K562 (cell line): ENCODE data around the gene LAMA1. TPM values are rescaled to one million over a fixed set of nuclear protein-coding genes. Genes with fewer than 3 reads are reported as not detected.

Experiments used
- ATAC-seq: fragments of 200-7000 bp; cut with Tn5 transposase; 3 replicates; pipeline ENCODE4 v1.9.1; 2020; ENCODE audit warnings: moderate library complexity
- BruUV-seq: library from RNA; stranded (reverse); fragments of 400-500 nt; replicated peaks from 2 replicates; lab custom pipeline; 2021; lab: Mats Ljungman, UMichigan
- CTCF ChIA-PET: fragments of 300-600 bp; formaldehyde crosslinking; extraction: SDS; loops from one replicate; lab custom pipeline; 2021; ENCODE audit warnings: low intra/inter-chr PET ratio; lab: Yijun Ruan, JAX
- POLR2A ChIA-PET: fragments of 300-600, 350-650 bp; sonication (Branson Sonifier 250); formaldehyde crosslinking; extraction: SDS; loops from one replicate; lab custom pipeline; 2021; ENCODE audit warnings: antibody characterized with exemption, inconsistent platforms; lab: Yijun Ruan, JAX
- DNase-seq, 4 experiments: peaks; one replicate each; pipeline versions ENCODE4 v3.0.0 to v3.0.0-alpha.2; 2011 to 2018; ENCODE audit warnings: low spot score in 3 of 4, mixed read lengths in 3 of 4; ENCODE audit errors: extremely low read depth in 1 of 4
- FAIRE-seq: peaks from 2 replicates; lab custom pipeline; 2011; peaks lifted over from hg19 to GRCh38; lab: Jason Lieb, UNC
- H2AFZ ChIP-seq: 2 replicates; pipeline ENCODE4 v1.6.0; 2011; ENCODE audit warnings: low read depth, low read length, control low read depth, inconsistent platforms
- H3K27ac ChIP-seq: fragments of 200-600 bp; 3 replicates; pipeline ENCODE4 v1.8.0; 2011; ENCODE audit warnings: low read depth, mild to moderate bottlenecking, control low read depth, inconsistent platforms, low read length, moderate library complexity, mixed read lengths; ENCODE audit errors: extremely low read depth
- H3K27me3 ChIP-seq, 2 experiments: fragments of 300-600 bp in 1 of 2; 2 replicates in 1 of 2; 3 replicates in 1 of 2; pipeline versions ENCODE4 v1.6.0 to v1.8.0; 2011; ENCODE audit warnings: inconsistent platforms in 2 of 2, low read length in 2 of 2, mild to moderate bottlenecking in 1 of 2, mixed read lengths in 1 of 2, moderate library complexity in 1 of 2; ENCODE audit not compliant: control insufficient read depth in 2 of 2, insufficient read depth in 2 of 2
- H3K36me3 ChIP-seq: fragments of 300-600 bp; 3 replicates; pipeline ENCODE4 v1.8.0; 2011; ENCODE audit warnings: mild to moderate bottlenecking, low read length, inconsistent platforms; ENCODE audit not compliant: control insufficient read depth, insufficient read depth
- H3K4me1 ChIP-seq, 2 experiments: fragments of 200-600 bp in 1 of 2; replicated peaks in 1 of 2; 2 replicates in 1 of 2; 3 replicates in 1 of 2; pipeline versions ENCODE4 v1.5.1 to v1.8.0; 2011; ENCODE audit warnings: inconsistent platforms in 2 of 2, low read length in 2 of 2, mild to moderate bottlenecking in 1 of 2, mixed read lengths in 1 of 2, moderate library complexity in 1 of 2; ENCODE audit not compliant: control insufficient read depth in 2 of 2, insufficient read depth in 2 of 2
- H3K4me2 ChIP-seq: 2 replicates; pipeline ENCODE4 v1.6.1; 2011; ENCODE audit warnings: low read length, control low read depth, inconsistent platforms, mixed read lengths; ENCODE audit not compliant: insufficient read depth
- H3K4me3 ChIP-seq: fragments of 200-600 bp; sonication (generic), shearing (Covaris generic); 2 replicates; pipeline ENCODE4 v1.5.1; 2016; ENCODE audit warnings: control low read depth, inconsistent platforms
- H3K79me2 ChIP-seq: fragments of 200-600 bp; 3 replicates; pipeline ENCODE4 v1.8.0; 2011; ENCODE audit warnings: low read length, inconsistent platforms; ENCODE audit not compliant: control insufficient read depth, insufficient read depth
- H3K9ac ChIP-seq, 2 experiments: 2 replicates each; pipeline versions ENCODE4 v1.6.0 to v1.6.1; 2011; ENCODE audit warnings: low read depth in 2 of 2, low read length in 2 of 2, control low read depth in 1 of 2, inconsistent platforms in 1 of 2, mild to moderate bottlenecking in 1 of 2, mixed read lengths in 1 of 2; ENCODE audit not compliant: insufficient read depth in 1 of 2
- H3K9me1 ChIP-seq: one replicate; pipeline ENCODE4 v1.6.0; 2011; ENCODE audit warnings: inconsistent platforms, mild to moderate bottlenecking, low read length, moderate library complexity; ENCODE audit not compliant: control insufficient read depth, insufficient read depth
- H3K9me3 ChIP-seq: replicated peaks from 2 replicates; pipeline ENCODE4 v1.5.1; 2011; ENCODE audit warnings: low read depth, low read length, inconsistent platforms; ENCODE audit not compliant: control insufficient read depth, insufficient read depth
- H4K20me1 ChIP-seq: replicated peaks from 2 replicates; pipeline ENCODE4 v1.6.1; 2011; ENCODE audit warnings: low read length, inconsistent platforms, mixed read lengths; ENCODE audit not compliant: control insufficient read depth, insufficient read depth
- ADNP ChIP-seq: fragments of 200-800 bp; sonication (Bioruptor generic); IDR thresholded peaks from 2 replicates; pipeline ENCODE4 v1.6.1; 2016; ENCODE audit warnings: missing genetic modification characterization, missing compliant biosample characterization
- BCL6 ChIP-seq: fragments of 250-450 bp; sonication (Bioruptor Pico); IDR thresholded peaks from 2 replicates; pipeline ENCODE4 v1.4.0; 2020
- BDP1 ChIP-seq: IDR thresholded peaks from 3 replicates; pipeline ENCODE4 v1.6.1; 2011; ENCODE audit not compliant: insufficient read length, insufficient read depth
- KAT2B ChIP-seq: IDR thresholded peaks from one replicate; pipeline ENCODE4 v1.6.1; 2012; ENCODE audit warnings: low read depth, mild to moderate bottlenecking, control low read depth, inconsistent platforms, low read length, moderate library complexity
- MTA3 ChIP-seq: fragments of 450-650 bp; formaldehyde crosslinking; IDR thresholded peaks from 2 replicates; pipeline ENCODE4 v1.6.1; 2017; ENCODE audit warnings: mild to moderate bottlenecking, borderline replicate concordance
- NBN ChIP-seq: fragments of 450-650 bp; IDR thresholded peaks from 2 replicates; pipeline ENCODE4 v1.6.1; 2016; ENCODE audit warnings: low read depth, mild to moderate bottlenecking
- NFYB ChIP-seq: IDR thresholded peaks from 2 replicates; pipeline ENCODE4 v1.6.1; 2011; ENCODE audit warnings: mild to moderate bottlenecking, moderate library complexity; ENCODE audit not compliant: insufficient read length; ENCODE audit errors: extremely low read depth
- RFX5 ChIP-seq: IDR thresholded peaks from 2 replicates; pipeline ENCODE4 v1.6.1; 2011; ENCODE audit warnings: low read depth, mild to moderate bottlenecking, improper control_type of control experiment, low read length
- TRIM25 ChIP-seq: fragments of 450-650 bp; IDR thresholded peaks from 2 replicates; pipeline ENCODE4 v1.7.0; 2016; ENCODE audit warnings: borderline replicate concordance
- ZNF609 ChIP-seq: sonication (generic); formaldehyde crosslinking; IDR thresholded peaks from 2 replicates; pipeline ENCODE4 v1.8.1; 2023; ENCODE audit warnings: missing genetic modification reagents, mild to moderate bottlenecking, borderline replicate concordance
- ZNF830 ChIP-seq: fragments of 250-450 bp; sonication (Bioruptor Pico); IDR thresholded peaks from 2 replicates; pipeline ENCODE4 v1.5.0; 2021; ENCODE audit warnings: mild to moderate bottlenecking
- WGBS: fragments of 100-300 bp; shearing (Covaris generic); methylation state at CpG from one replicate; pipeline ENCODE4 v1.1.6; 2016; ENCODE audit warnings: low coverage, mixed read lengths; ENCODE audit not compliant: insufficient coverage; ENCODE audit errors: missing lambda C conversion rate; 5-methylcytosine and 5-hydroxymethylcytosine counted together
- in situ Hi-C: fragments of 300-500 bp; cut with MboI; formaldehyde crosslinking; loops from 4 replicates; pipeline ENCODE4 v1.15.0; 2018; ENCODE audit warnings: inconsistent platforms, mixed read lengths
- intact Hi-C: fragments of 100-400 bp; cut with micrococcal nuclease; formaldehyde crosslinking; loops from 2 replicates; pipeline ENCODE4 v1.14.2; 2022
- polyA plus RNA-seq, 8 experiments: library from polyadenylated mRNA; depleted of rRNA in 4 of 8; stranded (reverse) in 5 of 8; unstranded in 3 of 8; fragments of >200 nt; fragmentation: Nextera tagmentation in 2 of 8; fragmentation: Illumina TruSeq in 1 of 8; extraction: Ambion mirVana in 2 of 8; extraction: Trizol in 1 of 8; gene quantifications; 2 replicates each; pipeline versions ENCODE4 v1.2.1 to v1.2.3, GENCODE V29; 2011 to 2014; ENCODE audit warnings: inconsistent platforms in 1 of 8, missing spikeins in 1 of 8
- total RNA-seq, 7 experiments: library from RNA; depleted of rRNA in 6 of 7; stranded (reverse); fragments of >200 nt in 6 of 7; fragmentation: Illumina TruSeq in 2 of 7; extraction: Trizol in 2 of 7; gene quantifications; 2 replicates each; pipeline versions ENCODE4 v1.2.1 to v1.2.3, GENCODE V29; 2011 to 2021; ENCODE audit warnings: low replicate concordance in 1 of 7

Gene LAMA1
- total and polyA plus RNA-seq, 9 of the 15 experiments (the other 6 are each of a cell fraction or from before 2014, with no cell fraction given), result 0.04 TPM; not detected in 8

- TF ChIP-seq MTA3, result no peak
- TF ChIP-seq NFYB, result no peak
Observed at GRCh38 chr18:6980363-6980762, 137.2 kb downstream of the LAMA1 start (continued).

GRCh38 chr18:6979954-6980353, 137.6 kb downstream of the LAMA1 start:
- in situ Hi-C loops (no loop called here), intact Hi-C loops (no loop called here)
- no peaks in the 10 kb centered on the region for H3K9me1 ChIP-seq
- H3K4me1 ChIP-seq, result no peaks in the 10 kb centered on the region
- H3K9ac ChIP-seq, result no peak overlapping the region
- H4K20me1 ChIP-seq, result no peaks in the 10 kb centered on the region
- no peak overlapping the region for H3K4me2 ChIP-seq
- H3K4me3 ChIP-seq, result no peak overlapping the region
- no peak overlapping the region for H3K27ac ChIP-seq
- BruUV-seq, result no TSS peak
- ChIA-PET CTCF (no interaction called here), POLR2A (interaction anchor here (1.1 kb wide), 1 partner anchor 9 kb away, joined by 3 read pairs; no protein-coding TSS in a partner anchor)
- no peaks in the 10 kb centered on the region for H3K79me2 ChIP-seq
- no peak overlapping the region for H2AFZ ChIP-seq
- 0% methylated on average over 3 of the region's 3 CpGs for WGBS
- H3K27me3 ChIP-seq, result peaks cover 13 to 16% of the 10 kb centered on the region in 2 experiments; a peak in 4 of 5 replicates
- ATAC-seq (no peak), DNase-seq (no peak), FAIRE-seq (no peak)
- H3K9me3 ChIP-seq, result no peaks in the 10 kb centered on the region
- TF ChIP-seq ZNF830 (CRISPR knock-in tag) (no peak), ADNP (tag) (no peak), KAT2B (no peak), RFX5 (no peak), ZNF609 (no peak), NBN (no peak), BCL6 (CRISPR knock-in tag) (no peak), TRIM25 (no peak), BDP1 (no peak)
- no peaks in the 10 kb centered on the region for H3K36me3 ChIP-seq
